Calu3 (cell line): ENCODE measurements around the gene GCNT2. TPM values are rescaled to one million over a fixed set of nuclear protein-coding genes. Genes with fewer than 3 reads are reported as not detected.

ENCODE experiments used
- BruUV-seq: library from RNA; stranded (reverse); fragments of 400-500 nt; replicated peaks from 2 replicates; lab custom pipeline; 2021; lab: Mats Ljungman, UMichigan
- CTCF ChIA-PET: fragments of 300-600 bp; sonication (Branson Sonifier 250); formaldehyde crosslinking; loops from one replicate; lab custom pipeline; 2022; ENCODE audit warnings: antibody characterized with exemption; lab: Charles Lee
- DNase-seq: peaks from one replicate; pipeline ENCODE4 v3.0.0; 2022
- H3K27ac Mint-ChIP-seq: one replicate; pipeline ENCODE4 v1.8.0; 2022; ENCODE audit warnings: mixed read lengths; ENCODE audit not compliant: unreplicated experiment
- H3K27me3 Mint-ChIP-seq: one replicate; pipeline ENCODE4 v1.8.0; 2022; ENCODE audit warnings: mixed read lengths; ENCODE audit not compliant: unreplicated experiment
- H3K36me3 Mint-ChIP-seq: one replicate; pipeline ENCODE4 v1.8.0; 2022; ENCODE audit warnings: mild to moderate bottlenecking, moderate library complexity, mixed read lengths; ENCODE audit not compliant: insufficient read depth, unreplicated experiment
- H3K4me1 Mint-ChIP-seq: one replicate; pipeline ENCODE4 v1.8.0; 2022; ENCODE audit warnings: mild to moderate bottlenecking, low read depth, mixed read lengths; ENCODE audit not compliant: unreplicated experiment
- H3K4me3 Mint-ChIP-seq: one replicate; pipeline ENCODE4 v1.8.0; 2022; ENCODE audit warnings: mild to moderate bottlenecking, low read depth, moderate library complexity, mixed read lengths; ENCODE audit not compliant: unreplicated experiment
- H3K9me3 Mint-ChIP-seq: one replicate; pipeline ENCODE4 v1.8.0; 2022; ENCODE audit warnings: low read depth, mixed read lengths; ENCODE audit not compliant: unreplicated experiment
- intact Hi-C: fragments of 100-400 bp; cut with micrococcal nuclease; formaldehyde crosslinking; loops from one replicate; pipeline ENCODE4 v1.10.0; 2022; ENCODE audit not compliant: unreplicated experiment
- total RNA-seq: library from RNA; stranded (reverse); gene quantifications from 2 replicates; pipeline ENCODE4 v1.2.3, GENCODE V29; 2022
- TF ChIP-seq, protein P1 (sequence below): fragments of 200-600 bp; IDR thresholded peaks from one replicate; pipeline ENCODE4 v1.8.0; 2022; ENCODE audit warnings: antibody characterized with exemption; ENCODE audit not compliant: unreplicated experiment

GCNT2 gene
- total RNA-seq, 1 experiment from 2014 or later = 18.0 TPM

DNA sequence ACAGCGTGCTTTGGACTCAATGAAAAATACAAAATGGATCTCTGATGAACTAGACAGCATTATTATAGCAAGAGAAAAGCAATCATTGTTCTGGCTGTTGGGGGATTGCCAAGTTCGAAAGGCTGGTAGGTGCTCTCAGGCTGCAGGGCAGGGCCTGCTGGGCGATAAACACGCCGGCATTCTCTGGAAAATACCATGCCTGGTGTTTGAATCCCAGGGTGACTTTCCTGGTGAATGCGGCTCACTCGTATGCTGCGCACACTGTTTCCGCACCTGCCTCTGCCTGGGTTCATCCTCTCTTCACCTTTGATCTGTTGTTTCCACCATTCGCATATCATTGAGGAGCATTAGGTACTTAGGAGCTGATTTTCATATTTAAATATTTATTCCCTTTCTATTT lies 37.4 kb downstream of the GCNT2 start:
- CTCF ChIA-PET = no interaction called here
- Mint-ChIP-seq H3K4me3 (no peak overlapping the region), H3K9me3 (no peaks in the 10 kb centered on the region), H3K27me3 (no peaks in the 10 kb centered on the region), H3K4me1 (no peaks in the 10 kb centered on the region), H3K36me3 (no peaks in the 10 kb centered on the region), H3K27ac (no peak overlapping the region)
- BruUV-seq = no TSS peak
- TF ChIP-seq, protein P1, sequence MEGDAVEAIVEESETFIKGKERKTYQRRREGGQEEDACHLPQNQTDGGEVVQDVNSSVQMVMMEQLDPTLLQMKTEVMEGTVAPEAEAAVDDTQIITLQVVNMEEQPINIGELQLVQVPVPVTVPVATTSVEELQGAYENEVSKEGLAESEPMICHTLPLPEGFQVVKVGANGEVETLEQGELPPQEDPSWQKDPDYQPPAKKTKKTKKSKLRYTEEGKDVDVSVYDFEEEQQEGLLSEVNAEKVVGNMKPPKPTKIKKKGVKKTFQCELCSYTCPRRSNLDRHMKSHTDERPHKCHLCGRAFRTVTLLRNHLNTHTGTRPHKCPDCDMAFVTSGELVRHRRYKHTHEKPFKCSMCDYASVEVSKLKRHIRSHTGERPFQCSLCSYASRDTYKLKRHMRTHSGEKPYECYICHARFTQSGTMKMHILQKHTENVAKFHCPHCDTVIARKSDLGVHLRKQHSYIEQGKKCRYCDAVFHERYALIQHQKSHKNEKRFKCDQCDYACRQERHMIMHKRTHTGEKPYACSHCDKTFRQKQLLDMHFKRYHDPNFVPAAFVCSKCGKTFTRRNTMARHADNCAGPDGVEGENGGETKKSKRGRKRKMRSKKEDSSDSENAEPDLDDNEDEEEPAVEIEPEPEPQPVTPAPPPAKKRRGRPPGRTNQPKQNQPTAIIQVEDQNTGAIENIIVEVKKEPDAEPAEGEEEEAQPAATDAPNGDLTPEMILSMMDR = no peak
- no peak for DNase-seq
- intact Hi-C loops = no loop called here

- no peaks in the 10 kb centered on the region for H3K27me3 Mint-ChIP-seq
- no peaks in the 10 kb centered on the region for H3K9me3 Mint-ChIP-seq
- intact Hi-C loops = no loop called here
- CTCF ChIA-PET = no interaction called here
- no peaks in the 10 kb centered on the region for H3K36me3 Mint-ChIP-seq
- no peak for DNase-seq
- BruUV-seq = no TSS peak
- no peak overlapping the region for H3K27ac Mint-ChIP-seq
- no peaks in the 10 kb centered on the region for H3K4me1 Mint-ChIP-seq
- no peak overlapping the region for H3K4me3 Mint-ChIP-seq
- TF ChIP-seq, protein P1 = no peak
Measured at GRCh38 chr6:10559522-10560152, 38.5 kb downstream of the GCNT2 start.

DNA sequence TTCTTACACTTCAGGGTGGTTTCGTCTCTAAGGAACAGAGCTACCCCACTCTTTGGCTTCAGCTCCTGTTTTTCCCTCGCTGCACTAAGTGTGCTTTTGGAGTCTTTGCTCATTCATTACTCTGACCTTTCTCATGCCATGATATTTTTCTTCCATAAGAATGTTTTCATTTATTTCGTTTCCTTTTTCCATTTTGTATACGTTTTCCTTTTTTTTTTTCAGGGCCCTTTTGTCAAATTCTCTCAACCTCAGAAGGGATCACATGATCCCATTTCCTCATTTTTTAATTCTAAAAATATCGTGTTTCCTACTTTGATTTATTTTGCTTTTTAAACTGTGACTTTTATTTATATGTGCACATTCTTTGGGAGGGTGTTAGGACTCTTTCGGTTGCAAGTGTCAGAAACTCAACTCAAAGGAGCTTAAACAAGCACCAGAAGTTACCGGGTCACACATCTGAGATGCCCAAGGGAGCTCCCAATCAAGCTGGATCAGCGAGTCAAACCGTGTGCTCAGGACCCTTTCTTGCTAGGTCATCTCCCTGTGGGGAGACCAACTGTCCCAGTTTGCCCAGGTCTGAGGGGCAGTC lies 40.6 kb downstream of the GCNT2 start:
- no peak for DNase-seq
- no peaks in the 10 kb centered on the region for H3K27me3 Mint-ChIP-seq
- no peaks in the 10 kb centered on the region for H3K36me3 Mint-ChIP-seq
- H3K9me3 Mint-ChIP-seq = no peaks in the 10 kb centered on the region
- H3K4me3 Mint-ChIP-seq = no peak overlapping the region
- no TSS peak for BruUV-seq
- no peaks in the 10 kb centered on the region for H3K4me1 Mint-ChIP-seq
- intact Hi-C loops = no loop called here
- TF ChIP-seq, protein P1 = no peak
- CTCF ChIA-PET = no interaction called here
- H3K27ac Mint-ChIP-seq = no peak overlapping the region

DNA sequence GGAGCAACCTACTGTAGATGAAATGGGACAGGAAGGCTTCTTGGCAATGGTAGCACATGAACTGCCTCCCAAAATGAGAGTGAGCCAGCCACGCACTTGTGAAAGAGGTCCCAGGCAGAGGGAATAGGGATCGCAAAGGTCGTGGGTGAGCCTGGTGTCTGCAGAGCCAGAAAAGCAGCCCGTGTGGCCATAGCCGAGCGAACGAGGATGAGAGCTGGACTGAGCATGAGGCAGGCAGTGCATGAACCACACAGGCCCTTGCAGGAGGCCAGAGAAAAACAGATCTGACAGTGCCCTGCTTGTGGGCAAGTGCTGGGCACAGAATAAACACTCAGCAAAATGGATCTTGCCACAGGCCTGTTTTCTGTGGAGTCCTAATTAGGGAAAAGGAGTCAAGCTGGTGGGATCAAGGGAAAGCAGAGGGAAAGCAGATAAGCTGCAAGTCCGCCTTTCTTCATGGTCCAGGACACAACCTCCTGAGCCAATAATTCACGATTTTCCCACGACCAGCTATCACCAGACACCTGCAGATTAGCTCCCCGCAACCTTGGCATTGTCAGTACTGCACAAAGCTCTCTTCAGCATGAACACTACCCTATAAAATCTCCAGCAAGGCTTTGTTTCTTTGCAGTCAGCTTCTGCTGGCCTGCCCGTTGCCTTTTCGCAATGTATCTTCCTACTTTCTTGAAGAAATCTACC lies 44.0 kb downstream of the GCNT2 start:
- no peak overlapping the region for H3K4me3 Mint-ChIP-seq
- no peaks in the 10 kb centered on the region for H3K27me3 Mint-ChIP-seq
- no TSS peak for BruUV-seq
- intact Hi-C loops = no loop called here
- no peak overlapping the region for H3K27ac Mint-ChIP-seq
- peaks cover 4% of the 10 kb centered on the region for H3K36me3 Mint-ChIP-seq
- TF ChIP-seq, protein P1 = no peak
- CTCF ChIA-PET = interaction anchor here (0.7 kb wide), 1 partner anchor 12 kb away, joined by 3 read pairs; no protein-coding TSS in a partner anchor
- no peak for DNase-seq
- H3K9me3 Mint-ChIP-seq = no peaks in the 10 kb centered on the region
- H3K4me1 Mint-ChIP-seq = peaks cover 7% of the 10 kb centered on the region
